Endothelial cell of umbilical vein (primary cell): ENCODE measurements around the gene EYS. TPM values are rescaled to one million over a fixed set of nuclear protein-coding genes. Genes with fewer than 3 reads are reported as not detected.

Experiments
- BruUV-seq: library from RNA; stranded (reverse); fragments of 400-500 nt; replicated peaks from 2 replicates; lab custom pipeline; 2021; lab: Mats Ljungman, UMichigan
- CTCF ChIA-PET: fragments of 300-600, 350-600 bp; sonication (Branson Sonifier 250); formaldehyde crosslinking; loops from one replicate; lab custom pipeline; 2021; ENCODE audit warnings: antibody characterized with exemption, inconsistent platforms; lab: Charles Lee
- POLR2A ChIA-PET: fragments of 300-600, 350-600 bp; sonication (Branson Sonifier 250); formaldehyde crosslinking; loops from one replicate; lab custom pipeline; 2021; ENCODE audit warnings: antibody characterized with exemption, inconsistent platforms; lab: Charles Lee
- DNase-seq: peaks from one replicate; pipeline ENCODE4 v3.0.0-alpha.2; 2011; ENCODE audit warnings: low read depth, low spot score
- FAIRE-seq: peaks from 2 replicates; lab custom pipeline; 2011; peaks lifted over from hg19 to GRCh38; lab: Jason Lieb, UNC
- H2AFZ ChIP-seq: 2 replicates; pipeline ENCODE4 v1.6.0; 2012; ENCODE audit warnings: low read depth, low read length, control low read depth, inconsistent platforms
- H3K27ac ChIP-seq: 2 replicates; pipeline ENCODE4 v1.5.1; 2011; ENCODE audit warnings: low read depth, mild to moderate bottlenecking, control low read depth, low read length, moderate library complexity; ENCODE audit not compliant: insufficient read depth
- H3K27me3 ChIP-seq, 2 experiments: 2 replicates each; pipeline versions ENCODE4 v1.6.0 to v1.6.1; 2011; ENCODE audit warnings: low read length in 2 of 2, mixed read lengths in 1 of 2; ENCODE audit not compliant: control insufficient read depth in 2 of 2, insufficient read depth in 2 of 2
- H3K36me3 ChIP-seq, 2 experiments: 2 replicates in 1 of 2; 3 replicates in 1 of 2; pipeline ENCODE4 v1.5.1; 2011; ENCODE audit warnings: low read length in 2 of 2, mild to moderate bottlenecking in 1 of 2, moderate library complexity in 1 of 2; ENCODE audit not compliant: control insufficient read depth in 2 of 2, insufficient read depth in 2 of 2; ENCODE audit errors: extremely low read depth in 1 of 2
- H3K4me1 ChIP-seq: 3 replicates; pipeline ENCODE4 v1.5.1; 2011; ENCODE audit warnings: mild to moderate bottlenecking, low read length; ENCODE audit not compliant: control insufficient read depth, insufficient read depth; ENCODE audit errors: extremely low read depth
- H3K4me2 ChIP-seq: 2 replicates; pipeline ENCODE4 v1.6.1; 2011; ENCODE audit warnings: low read length, control low read depth, mixed read lengths; ENCODE audit not compliant: insufficient read depth
- H3K4me3 ChIP-seq, 3 experiments: fragments of 200-600 bp in 1 of 3; sonication (generic), shearing (Covaris generic) in 1 of 3; replicated peaks in 1 of 3; 2 replicates each; pipeline ENCODE4 v1.5.1; 2011 to 2016; ENCODE audit warnings: control low read depth in 3 of 3, low read length in 3 of 3, mild to moderate bottlenecking in 2 of 3, inconsistent platforms in 1 of 3, low read depth in 1 of 3, moderate library complexity in 1 of 3; ENCODE audit not compliant: insufficient read depth in 1 of 3
- H3K79me2 ChIP-seq: 2 replicates; pipeline ENCODE4 v1.6.0; 2012; ENCODE audit warnings: low read length, inconsistent platforms; ENCODE audit not compliant: control insufficient read depth, insufficient read depth
- H3K9ac ChIP-seq: replicated peaks from 2 replicates; pipeline ENCODE3; 2011; ENCODE audit warnings: low read length, control low read depth; ENCODE audit not compliant: insufficient read depth; ENCODE audit errors: extremely low read depth
- H3K9me1 ChIP-seq: replicated peaks from 3 replicates; pipeline ENCODE4 v1.6.0; 2011; ENCODE audit warnings: mild to moderate bottlenecking, low read length; ENCODE audit not compliant: control insufficient read depth, insufficient read depth; ENCODE audit errors: extremely low read depth
- H3K9me3 ChIP-seq: replicated peaks from 2 replicates; pipeline ENCODE4 v1.5.1; 2012; ENCODE audit warnings: low read length, inconsistent platforms; ENCODE audit not compliant: control insufficient read depth, insufficient read depth
- H4K20me1 ChIP-seq: replicated peaks from 2 replicates; pipeline ENCODE3; 2011; ENCODE audit warnings: mild to moderate bottlenecking, low read length; ENCODE audit not compliant: control insufficient read depth, insufficient read depth; ENCODE audit errors: extremely low read depth
- EZH2 ChIP-seq: IDR thresholded peaks from 2 replicates; pipeline ENCODE4 v1.6.1; 2012; ENCODE audit warnings: borderline replicate concordance, low read depth, mild to moderate bottlenecking, moderate library complexity, low read length, inconsistent platforms; ENCODE audit not compliant: severe bottlenecking
- FOS ChIP-seq: IDR thresholded peaks from 2 replicates; pipeline ENCODE4 v1.6.1; 2011; ENCODE audit warnings: mild to moderate bottlenecking, low read length, moderate library complexity, borderline replicate concordance; ENCODE audit not compliant: insufficient read depth
- GATA2 ChIP-seq: IDR thresholded peaks from 2 replicates; pipeline ENCODE4 v1.7.0; 2011; ENCODE audit warnings: low read depth, mild to moderate bottlenecking, moderate library complexity, mixed read lengths, low read length; ENCODE audit not compliant: insufficient read length, insufficient read depth
- JUN ChIP-seq: IDR thresholded peaks from 2 replicates; pipeline ENCODE4 v1.6.1; 2011; ENCODE audit warnings: borderline replicate concordance, low read depth; ENCODE audit not compliant: insufficient read length, insufficient read depth
- MAX ChIP-seq: IDR thresholded peaks from 2 replicates; pipeline ENCODE4 v1.6.1; 2011; ENCODE audit not compliant: insufficient read depth, insufficient read length
- MYC ChIP-seq: IDR thresholded peaks from one replicate; pipeline ENCODE4 v1.6.1; 2011; ENCODE audit warnings: mild to moderate bottlenecking, low read depth, low read length
- POLR2A ChIP-seq: IDR thresholded peaks from 2 replicates; pipeline ENCODE4 v1.6.1; 2012; ENCODE audit warnings: low read depth, mild to moderate bottlenecking, control low read depth, low read length
- POLR2AphosphoS5 ChIP-seq: IDR thresholded peaks from 2 replicates; pipeline ENCODE4 v1.6.1; 2012; ENCODE audit warnings: low read depth, mild to moderate bottlenecking, control low read depth, low read length, moderate library complexity; ENCODE audit not compliant: insufficient read depth
- dilution Hi-C: fragments of 300-500 bp; cut with MboI; formaldehyde crosslinking; loops from one replicate; pipeline ENCODE4 v1.15.0; 2019; ENCODE audit warnings: low sequenced_read_pairs; ENCODE audit not compliant: extremely low pct_ligation_motif_present
- intact Hi-C: fragments of 100-400 bp; cut with micrococcal nuclease; formaldehyde crosslinking; loops from one replicate; pipeline ENCODE4 v1.10.0; 2022
- polyA plus RNA-seq, 4 experiments: library from polyadenylated mRNA; depleted of rRNA in 3 of 4; stranded (reverse) in 3 of 4; unstranded in 1 of 4; fragments of >200 nt; gene quantifications; 2 replicates each; pipeline versions ENCODE4 v1.2.1 to v1.2.3, GENCODE V29; 2011 to 2012; ENCODE audit warnings: missing spikeins in 1 of 4
- total RNA-seq: library from RNA; stranded (reverse); gene quantifications from 2 replicates; pipeline ENCODE4 v1.2.3, GENCODE V29; 2021
- TF ChIP-seq, protein P1 (sequence below), 2 donors: IDR thresholded peaks; 1 replicate in 1 of 2; 2 replicates in 1 of 2; pipeline ENCODE4 v1.5.1; 2011; ENCODE audit warnings: low read length in 2 of 2, mild to moderate bottlenecking in 2 of 2, moderate library complexity in 2 of 2, control low read depth in 1 of 2, inconsistent platforms in 1 of 2, low read depth in 1 of 2; ENCODE audit not compliant: insufficient read depth in 1 of 2; ENCODE audit errors: extremely low read depth in 1 of 2

The EYS gene
- total and polyA plus RNA-seq, 2 donors (not counting 3 experiments of a cell fraction or from before 2014, with no cell fraction given) = 0.01 to 0.27 TPM

DNA sequence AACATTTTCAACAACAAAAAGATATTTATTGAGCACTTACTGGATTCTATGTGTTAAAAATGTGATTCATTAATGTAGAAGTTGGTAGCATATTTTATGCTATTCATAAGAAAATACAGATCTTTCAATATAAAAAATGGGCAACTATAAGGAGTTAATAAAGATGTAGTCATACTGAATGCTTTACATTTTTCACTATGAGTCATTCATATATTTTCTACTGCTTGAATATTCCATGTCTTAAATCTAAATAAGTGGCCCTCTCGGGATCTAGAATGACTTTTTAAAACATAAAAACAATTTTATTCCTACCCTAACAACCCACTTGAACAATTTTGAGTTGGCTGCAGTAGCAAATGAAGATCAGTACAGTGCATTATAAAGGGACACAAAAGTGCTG, 1709.3 kb downstream of the EYS start:
- no peaks in the 10 kb centered on the region for H3K9me3 ChIP-seq
- dilution Hi-C loops (no loop called here), intact Hi-C loops (no loop called here)
- H3K9ac ChIP-seq = no peak overlapping the region
- CTCF ChIA-PET = no interaction called here
- H3K27me3 ChIP-seq = no peaks in the 10 kb centered on the region
- POLR2A ChIA-PET = no interaction called here
- H3K79me2 ChIP-seq = no peaks in the 10 kb centered on the region
- H3K9me1 ChIP-seq = no peaks in the 10 kb centered on the region
- FAIRE-seq (no peak), DNase-seq (no peak)
- no peaks in the 10 kb centered on the region for H4K20me1 ChIP-seq
- no peak overlapping the region for H3K4me3 ChIP-seq
- no peak overlapping the region for H2AFZ ChIP-seq
- TF ChIP-seq, protein P1, sequence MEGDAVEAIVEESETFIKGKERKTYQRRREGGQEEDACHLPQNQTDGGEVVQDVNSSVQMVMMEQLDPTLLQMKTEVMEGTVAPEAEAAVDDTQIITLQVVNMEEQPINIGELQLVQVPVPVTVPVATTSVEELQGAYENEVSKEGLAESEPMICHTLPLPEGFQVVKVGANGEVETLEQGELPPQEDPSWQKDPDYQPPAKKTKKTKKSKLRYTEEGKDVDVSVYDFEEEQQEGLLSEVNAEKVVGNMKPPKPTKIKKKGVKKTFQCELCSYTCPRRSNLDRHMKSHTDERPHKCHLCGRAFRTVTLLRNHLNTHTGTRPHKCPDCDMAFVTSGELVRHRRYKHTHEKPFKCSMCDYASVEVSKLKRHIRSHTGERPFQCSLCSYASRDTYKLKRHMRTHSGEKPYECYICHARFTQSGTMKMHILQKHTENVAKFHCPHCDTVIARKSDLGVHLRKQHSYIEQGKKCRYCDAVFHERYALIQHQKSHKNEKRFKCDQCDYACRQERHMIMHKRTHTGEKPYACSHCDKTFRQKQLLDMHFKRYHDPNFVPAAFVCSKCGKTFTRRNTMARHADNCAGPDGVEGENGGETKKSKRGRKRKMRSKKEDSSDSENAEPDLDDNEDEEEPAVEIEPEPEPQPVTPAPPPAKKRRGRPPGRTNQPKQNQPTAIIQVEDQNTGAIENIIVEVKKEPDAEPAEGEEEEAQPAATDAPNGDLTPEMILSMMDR (IDR thresholded peaks at IDR 0.05; ENCODE audit: extremely low read depth in 1 of 2, insufficient read depth in 1 of 2, low read depth in 1 of 2, low read length in 2 of 2) = no peak
- no peaks in the 10 kb centered on the region for H3K4me1 ChIP-seq
- H3K36me3 ChIP-seq = no peaks in the 10 kb centered on the region
- BruUV-seq = no TSS peak
- H3K27ac ChIP-seq = no peak overlapping the region
- H3K4me2 ChIP-seq = no peak overlapping the region

GRCh38 chr6:63997221-63997620, 1709.8 kb downstream of the EYS start:
- no peaks in the 10 kb centered on the region for H3K9me3 ChIP-seq
- no peak overlapping the region for H3K4me3 ChIP-seq
- no peak for TF ChIP-seq JUN
- TF ChIP-seq MYC = no peak
- TF ChIP-seq, protein P1 (IDR thresholded peaks at IDR 0.05; ENCODE audit: extremely low read depth in 1 of 2, insufficient read depth in 1 of 2, low read depth in 1 of 2, low read length in 2 of 2) = no peak
- no peak for TF ChIP-seq POLR2AphosphoS5
- no peak for TF ChIP-seq FOS
- no peak for TF ChIP-seq POLR2A
- TF ChIP-seq EZH2 = no peak
- no peak for TF ChIP-seq MAX
- TF ChIP-seq GATA2 = no peak
- no peaks in the 10 kb centered on the region for H3K4me1 ChIP-seq
- no TSS peak for BruUV-seq
- dilution Hi-C loops (no loop called here), intact Hi-C loops (no loop called here)
- no peak for DNase-seq
- H3K27ac ChIP-seq = no peak overlapping the region
- H3K27me3 ChIP-seq = no peaks in the 10 kb centered on the region
- H3K9me1 ChIP-seq = no peaks in the 10 kb centered on the region
- H3K36me3 ChIP-seq = no peaks in the 10 kb centered on the region
- H4K20me1 ChIP-seq = no peaks in the 10 kb centered on the region
- H3K4me2 ChIP-seq = no peak overlapping the region
- ChIA-PET POLR2A (no interaction called here), CTCF (no interaction called here)
- H3K79me2 ChIP-seq = no peaks in the 10 kb centered on the region
- H2AFZ ChIP-seq = no peak overlapping the region
- no peak for FAIRE-seq
- H3K9ac ChIP-seq = no peak overlapping the region
